22Rv1 (cell line): ENCODE results near the gene IFITM2.
A peak's percentile ranks its signal among the peaks of the same experiment; 100 is the strongest.
"Not testable (repeated sequence)": the region's sequence is repeated elsewhere in the genome, so short reads cannot be mapped to it uniquely, and the experiment has no call there.

Experiments used
- H3K27ac ChIP-seq: fragments of 450-650 bp; 2 replicates; pipeline ENCODE4 v1.5.1; 2017
- CTCF ChIP-seq: fragments of 450-650 bp; IDR thresholded peaks from 2 replicates; pipeline ENCODE4 v1.5.1; 2017; ENCODE audit warnings: mild to moderate bottlenecking
- ZFX ChIP-seq: fragments of 450-650 bp; IDR thresholded peaks from 2 replicates; pipeline ENCODE4 v1.6.1; 2017; ENCODE audit warnings: antibody characterized with exemption, borderline replicate concordance

The IFITM2 gene

GRCh38 chr11:307766-308708 lies at the start of gene IFITM2:
Gene IFITM2 (plus strand): TSS chr11:307816. CDS start chr11:308193, 377 bp downstream.
- TF ChIP-seq CTCF = 0 out of 2 replicates have a peak, but pooled peaks have one; percentile 9
- H3K27ac ChIP-seq = not testable (repeated sequence)

GRCh38 chr11:259413-259812 lies 48.2 kb upstream of the IFITM2 start:
- no peak overlapping the region for H3K27ac ChIP-seq
- TF ChIP-seq CTCF (no peak), ZFX (no peak)

GRCh38 chr11:261624-262023 lies 46.0 kb upstream of the IFITM2 start:
- no peak overlapping the region for H3K27ac ChIP-seq
- TF ChIP-seq CTCF (no peak), ZFX (no peak)

GRCh38 chr11:266676-267439 lies 40.8 kb upstream of the IFITM2 start:
- no peak overlapping the region; the same call in 1 of the 2 replicates for H3K27ac ChIP-seq

GRCh38 chr11:267491-267994 lies 40.1 kb upstream of the IFITM2 start:
- peak overlapping the region; percentile 73 for H3K27ac ChIP-seq
- TF ChIP-seq CTCF (no peak), ZFX (no peak)

More at GRCh38 chr11:266676-267439, 40.8 kb upstream of the IFITM2 start:
- TF ChIP-seq CTCF (no peak), ZFX (no peak)

- TF ChIP-seq CTCF = peak; percentile 64
- peak overlapping the region; percentile 73 for H3K27ac ChIP-seq
Observed at GRCh38 chr11:268716-269145, 38.9 kb upstream of the IFITM2 start.
